Effector memory CD8-positive, alpha-beta T cell (primary cell): ENCODE measurements around the gene CBX1.

Experiments used
- ATAC-seq: fragments of 150-1000 bp; cut with Tn5 transposase; replicated peaks from 2 replicates; pipeline ENCODE4 v1.10.0; 2021; ENCODE audit warnings: mild to moderate bottlenecking, moderate library complexity
- DNase-seq, 3 experiments: peaks; one replicate each; pipeline ENCODE4 v3.0.0; 2021
- H3K27ac Mint-ChIP-seq, 2 donors: one replicate each; pipeline ENCODE4 v1.8.0; 2022; ENCODE audit warnings: mild to moderate bottlenecking in 2 of 2, mixed read lengths in 2 of 2, moderate library complexity in 2 of 2
- H3K27me3 Mint-ChIP-seq, 2 donors: one replicate each; pipeline ENCODE4 v1.8.0; 2022; ENCODE audit warnings: mixed read lengths in 2 of 2
- H3K36me3 Mint-ChIP-seq: one replicate; pipeline ENCODE4 v1.8.0; 2022; ENCODE audit warnings: mild to moderate bottlenecking, moderate library complexity, mixed read lengths; ENCODE audit not compliant: insufficient read depth
- H3K4me1 Mint-ChIP-seq, 2 donors: one replicate each; pipeline ENCODE4 v1.8.0; 2022; ENCODE audit warnings: low read depth in 2 of 2, mixed read lengths in 2 of 2
- H3K4me3 Mint-ChIP-seq, 2 donors: one replicate each; pipeline ENCODE4 v1.8.0; 2022; ENCODE audit warnings: mild to moderate bottlenecking in 2 of 2, mixed read lengths in 2 of 2, moderate library complexity in 2 of 2
- H3K9me3 Mint-ChIP-seq, 2 donors: one replicate each; pipeline ENCODE4 v1.8.0; 2022; ENCODE audit warnings: mixed read lengths in 2 of 2

The CBX1 gene

GRCh38 chr17:48131216-48131824 is 30.0 kb upstream of the CBX1 start:
- H3K27me3 Mint-ChIP-seq = no peaks in the 10 kb centered on the region
- peaks cover 0 to 3% of the 10 kb centered on the region in 2 donors for H3K4me1 Mint-ChIP-seq
- H3K4me3 Mint-ChIP-seq = no peak overlapping the region
- H3K9me3 Mint-ChIP-seq = no peaks in the 10 kb centered on the region
- ATAC-seq = peak; percentile 76
- peaks cover 45% of the 10 kb centered on the region for H3K36me3 Mint-ChIP-seq
- peak overlapping the region; percentile 19 to 59 for H3K27ac Mint-ChIP-seq
- DNase-seq = peak; percentile 45 to 52 (median 48)

GRCh38 chr17:48129981-48130380 is 28.7 kb upstream of the CBX1 start:
- DNase-seq (no peak), ATAC-seq (no peak)
- Mint-ChIP-seq H3K4me3 (no peak overlapping the region), H3K27me3 (no peaks in the 10 kb centered on the region), H3K9me3 (no peaks in the 10 kb centered on the region), H3K36me3 (peaks cover 43% of the 10 kb centered on the region), H3K4me1 (peaks cover 0 to 3% of the 10 kb centered on the region in 2 donors), H3K27ac (peak overlapping the region in 1 of 2 donors; percentile 73)

GRCh38 chr17:48128400-48128799 is 27.1 kb upstream of the CBX1 start:
- H3K36me3 Mint-ChIP-seq = peaks cover 44% of the 10 kb centered on the region
- H3K27me3 Mint-ChIP-seq = no peaks in the 10 kb centered on the region
- H3K27ac Mint-ChIP-seq = peak overlapping the region in 1 of 2 donors; percentile 76

GRCh38 chr17:48127371-48128051 is 26.2 kb upstream of the CBX1 start:
- DNase-seq = no peak
- peak overlapping the region; percentile 10 to 76 for H3K27ac Mint-ChIP-seq

More at GRCh38 chr17:48128400-48128799, 27.1 kb upstream of the CBX1 start:
- ATAC-seq (no peak), DNase-seq (no peak)
- peaks cover 0 to 3% of the 10 kb centered on the region in 2 donors for H3K4me1 Mint-ChIP-seq
- no peak overlapping the region for H3K4me3 Mint-ChIP-seq
- H3K9me3 Mint-ChIP-seq = no peaks in the 10 kb centered on the region

DNA sequence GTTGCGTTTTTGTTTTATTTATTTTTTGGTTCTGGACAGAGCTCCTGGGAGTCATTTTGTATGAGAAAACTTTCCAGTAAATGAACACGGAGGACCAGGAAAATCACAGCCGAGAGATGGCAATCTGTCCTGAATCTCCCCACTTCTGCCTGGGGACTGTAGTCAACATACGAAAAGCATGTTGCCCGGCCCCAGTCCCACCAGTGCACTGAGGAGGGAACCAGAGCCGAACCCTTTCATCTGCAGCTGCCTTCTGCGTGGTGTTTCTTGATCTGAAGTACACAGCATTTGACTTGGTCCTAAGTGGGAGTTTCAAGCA is 25.2 kb upstream of the CBX1 start:
- Mint-ChIP-seq H3K27ac (no peak overlapping the region), H3K9me3 (no peaks in the 10 kb centered on the region), H3K4me3 (no peak overlapping the region), H3K27me3 (no peaks in the 10 kb centered on the region), H3K36me3 (peaks cover 41% of the 10 kb centered on the region), H3K4me1 (peaks cover 0 to 3% of the 10 kb centered on the region in 2 donors)
- no peak for DNase-seq
- no peak for ATAC-seq

More at GRCh38 chr17:48127371-48128051, 26.2 kb upstream of the CBX1 start:
- no peak for ATAC-seq
- no peaks in the 10 kb centered on the region for H3K27me3 Mint-ChIP-seq
- H3K4me1 Mint-ChIP-seq = peaks cover 0 to 3% of the 10 kb centered on the region in 2 donors
- H3K9me3 Mint-ChIP-seq = no peaks in the 10 kb centered on the region
- H3K4me3 Mint-ChIP-seq = no peak overlapping the region
- H3K36me3 Mint-ChIP-seq = peaks cover 44% of the 10 kb centered on the region

DNA sequence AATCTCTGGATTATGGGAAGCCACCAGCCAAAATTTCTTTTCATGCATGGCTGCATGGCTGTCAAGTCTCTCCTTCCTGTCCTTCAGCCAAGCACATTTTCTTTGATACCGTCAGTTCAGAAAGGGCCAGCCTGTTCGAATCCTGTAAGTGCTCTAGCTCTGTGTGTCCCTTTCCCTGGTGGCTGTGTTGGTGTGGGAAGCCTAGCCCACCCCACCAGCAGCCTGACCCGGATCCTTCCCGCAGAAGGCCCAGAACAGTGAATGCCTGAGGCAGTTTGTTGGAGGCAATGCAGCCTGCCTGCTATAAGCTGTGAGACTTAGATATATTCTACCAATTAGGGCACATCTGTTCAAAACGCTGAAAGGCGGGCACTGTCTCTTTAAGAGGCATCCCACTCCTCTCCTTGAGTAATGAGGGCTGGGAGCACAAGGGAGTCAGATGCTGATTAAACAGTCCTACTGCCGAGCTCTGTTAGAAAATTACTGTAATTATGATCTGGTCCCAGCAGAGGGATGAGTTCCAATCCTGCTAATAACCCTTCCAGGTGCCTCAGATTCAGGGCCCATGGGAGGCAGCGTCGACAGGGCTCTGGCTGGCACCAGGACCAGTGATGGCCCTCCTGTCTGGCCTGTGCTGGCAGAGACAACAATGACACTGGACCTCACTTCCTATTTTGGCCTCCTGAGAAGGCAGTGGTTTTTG is 24.7 kb upstream of the CBX1 start:
- DNase-seq (no peak), ATAC-seq (no peak)
- Mint-ChIP-seq H3K27ac (peak overlapping the region in 1 of 2 donors; percentile 55), H3K4me1 (no peaks in the 10 kb centered on the region), H3K27me3 (no peaks in the 10 kb centered on the region), H3K36me3 (peaks cover 43% of the 10 kb centered on the region), H3K4me3 (no peak overlapping the region), H3K9me3 (no peaks in the 10 kb centered on the region)

DNA sequence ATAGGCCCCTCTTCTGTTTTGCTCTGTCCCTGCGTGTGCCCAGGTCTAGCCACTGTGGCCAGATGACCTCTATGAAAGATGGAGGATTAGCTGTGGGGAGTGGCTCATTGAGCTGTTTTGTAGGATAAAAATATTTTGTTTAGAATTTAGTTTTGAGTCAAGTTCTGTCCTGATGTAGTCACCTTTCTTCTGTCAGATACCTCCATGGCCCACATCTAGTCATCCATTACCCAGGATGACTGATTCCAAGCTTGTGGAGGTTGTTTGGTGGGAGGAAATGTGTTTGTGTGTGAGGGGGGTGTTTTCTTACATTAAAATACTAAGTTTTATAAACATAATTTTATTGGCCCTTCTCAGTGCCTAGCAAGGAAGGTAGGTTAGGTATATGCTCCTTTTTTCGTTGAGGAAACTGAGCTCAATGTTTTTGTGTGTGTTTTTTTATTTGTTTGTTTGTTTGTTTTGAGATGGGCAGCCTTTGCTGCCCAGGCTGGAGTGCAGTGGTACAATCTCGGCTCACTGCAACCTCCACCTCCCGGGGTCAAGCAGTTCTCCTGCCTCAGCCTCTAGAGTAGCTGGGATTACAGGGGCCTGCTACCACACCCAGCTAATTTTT is 22.6 kb upstream of the CBX1 start:
- Mint-ChIP-seq H3K27ac (peak overlapping the region in 1 of 2 donors; percentile 75), H3K4me3 (no peak overlapping the region), H3K4me1 (no peaks in the 10 kb centered on the region), H3K9me3 (no peaks in the 10 kb centered on the region), H3K36me3 (peaks cover 53% of the 10 kb centered on the region), H3K27me3 (no peaks in the 10 kb centered on the region)
- ATAC-seq = no peak
- DNase-seq = no peak

GRCh38 chr17:48123111-48123510 is 21.8 kb upstream of the CBX1 start:
- DNase-seq (no peak), ATAC-seq (no peak)
- no peak overlapping the region for H3K27ac Mint-ChIP-seq
- H3K4me3 Mint-ChIP-seq = no peak overlapping the region
- H3K4me1 Mint-ChIP-seq = no peaks in the 10 kb centered on the region
- peaks cover 61% of the 10 kb centered on the region for H3K36me3 Mint-ChIP-seq
- no peaks in the 10 kb centered on the region for H3K9me3 Mint-ChIP-seq
- no peaks in the 10 kb centered on the region for H3K27me3 Mint-ChIP-seq

DNA sequence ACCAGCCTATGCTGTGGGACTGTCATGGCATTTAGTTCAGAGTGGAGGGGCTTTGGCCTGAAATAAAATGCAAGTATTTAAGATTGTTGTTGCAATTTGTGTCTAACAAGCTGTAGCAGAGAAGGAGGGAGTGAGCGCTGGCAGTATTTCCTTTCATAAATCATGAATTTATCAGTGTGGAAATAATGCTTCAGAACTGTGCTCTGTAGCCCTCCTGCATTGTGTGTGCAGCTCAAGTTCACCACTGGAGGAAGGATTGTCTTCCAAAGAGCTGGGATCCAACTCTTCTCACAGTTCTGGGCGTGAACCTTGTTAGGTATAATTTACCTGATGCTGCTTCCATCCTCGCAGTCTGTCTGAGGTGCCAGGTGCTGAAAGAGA is 21.4 kb upstream of the CBX1 start:
- Mint-ChIP-seq H3K4me1 (no peaks in the 10 kb centered on the region), H3K4me3 (no peak overlapping the region), H3K27ac (peak overlapping the region; percentile 35 to 44), H3K36me3 (peaks cover 65% of the 10 kb centered on the region), H3K27me3 (no peaks in the 10 kb centered on the region), H3K9me3 (no peaks in the 10 kb centered on the region)
- ATAC-seq (no peak), DNase-seq (no peak)

DNA sequence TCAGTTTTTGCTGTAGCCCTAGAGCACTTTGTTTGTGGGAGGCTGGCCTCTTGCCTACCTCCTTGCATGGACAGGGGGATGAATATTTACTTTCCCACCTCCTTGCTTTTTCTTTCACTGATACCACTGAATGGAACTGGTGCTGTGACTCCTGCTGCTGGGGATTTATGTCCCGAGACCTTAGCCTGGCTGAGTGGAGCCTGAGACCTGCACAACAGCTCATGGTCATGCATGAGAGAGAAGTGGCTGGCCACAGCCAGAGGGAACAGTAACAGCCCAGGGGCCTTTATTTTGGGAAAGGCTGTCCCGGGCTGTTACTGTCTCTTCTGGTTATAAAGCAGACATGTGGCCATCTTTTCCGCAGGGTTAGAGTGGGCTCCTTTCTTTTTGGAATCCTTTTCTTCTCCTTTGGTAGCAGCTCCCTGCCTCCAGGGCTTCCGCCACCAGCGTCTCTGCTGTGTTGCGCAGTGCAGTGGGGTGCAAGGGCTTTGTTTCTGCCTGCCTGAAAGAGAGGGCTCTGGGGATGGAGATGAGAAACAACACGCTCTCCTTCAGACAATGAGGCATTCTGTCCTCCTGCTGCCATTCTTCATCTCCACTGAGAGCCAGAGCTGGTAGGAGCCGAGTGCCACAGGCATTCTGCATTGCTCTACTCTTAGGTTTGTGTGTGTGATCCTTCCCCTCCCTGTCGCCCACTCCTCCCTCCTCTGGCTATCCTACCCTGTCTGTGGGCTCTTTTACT is 20.8 kb upstream of the CBX1 start:
- Mint-ChIP-seq H3K4me1 (no peaks in the 10 kb centered on the region), H3K36me3 (peaks cover 71% of the 10 kb centered on the region)

GRCh38 chr17:48113201-48113676 is 12.0 kb upstream of the CBX1 start:
- ATAC-seq (peak; percentile 85), DNase-seq (peak; percentile 14 to 31 (median 23))
- H3K27me3 Mint-ChIP-seq = no peaks in the 10 kb centered on the region
- H3K4me3 Mint-ChIP-seq = peak overlapping the region in 1 of 2 donors; percentile 32
- H3K9me3 Mint-ChIP-seq = no peaks in the 10 kb centered on the region
- H3K36me3 Mint-ChIP-seq = peaks cover 58% of the 10 kb centered on the region
- H3K27ac Mint-ChIP-seq = peak overlapping the region; percentile 86 to 89
- H3K4me1 Mint-ChIP-seq = peaks cover 33 to 40% of the 10 kb centered on the region in 2 donors

More for the DNA sequence above, 20.8 kb upstream of the CBX1 start:
- H3K27me3 Mint-ChIP-seq = no peaks in the 10 kb centered on the region
- H3K27ac Mint-ChIP-seq = peak overlapping the region; percentile 35 to 44
- DNase-seq (no peak), ATAC-seq (no peak)
- H3K9me3 Mint-ChIP-seq = no peaks in the 10 kb centered on the region
- no peak overlapping the region for H3K4me3 Mint-ChIP-seq

- no peak for DNase-seq
- no peak for ATAC-seq
- Mint-ChIP-seq H3K4me3 (peak overlapping the region in 1 of 2 donors; percentile 30), H3K4me1 (peaks cover 42 to 49% of the 10 kb centered on the region in 2 donors), H3K36me3 (peaks cover 58% of the 10 kb centered on the region), H3K27me3 (no peaks in the 10 kb centered on the region), H3K9me3 (no peaks in the 10 kb centered on the region), H3K27ac (peak overlapping the region; percentile 86 to 89)
These were observed 10.6 kb upstream of the CBX1 start for GRCh38 chr17:48111937-48112241.

GRCh38 chr17:48110761-48111160 is 9.5 kb upstream of the CBX1 start:
- H3K4me3 Mint-ChIP-seq = peak overlapping the region in 1 of 2 donors; percentile 9
- peak overlapping the region; percentile 64 to 86 for H3K27ac Mint-ChIP-seq
- ATAC-seq (no peak), DNase-seq (no peak)
- H3K9me3 Mint-ChIP-seq = no peaks in the 10 kb centered on the region
- peaks cover 45 to 53% of the 10 kb centered on the region in 2 donors for H3K4me1 Mint-ChIP-seq
- H3K27me3 Mint-ChIP-seq = no peaks in the 10 kb centered on the region
- peaks cover 50% of the 10 kb centered on the region for H3K36me3 Mint-ChIP-seq
